IPS-18a (cell line): ENCODE results near the gene NRGN.

Experiments
- H3K27ac ChIP-seq: one replicate; pipeline ENCODE4 v1.5.1; 2013; ENCODE audit warnings: low read length
- H3K27me3 ChIP-seq: one replicate; pipeline ENCODE4 v1.6.1; 2013; ENCODE audit warnings: mild to moderate bottlenecking, low read length; ENCODE audit not compliant: control insufficient read depth, insufficient read depth
- H3K36me3 ChIP-seq: one replicate; pipeline ENCODE4 v1.6.1; 2013; ENCODE audit warnings: low read depth, low read length; ENCODE audit not compliant: control insufficient read depth
- H3K4me1 ChIP-seq: one replicate; pipeline ENCODE4 v1.6.1; 2013; ENCODE audit warnings: low read depth, low read length; ENCODE audit not compliant: control insufficient read depth
- H3K4me3 ChIP-seq: one replicate; pipeline ENCODE4 v1.5.1; 2013; ENCODE audit warnings: low read length
- H3K9ac ChIP-seq: one replicate; pipeline ENCODE4 v1.6.1; 2013; ENCODE audit warnings: mild to moderate bottlenecking, low read length, moderate library complexity
- H3K9me3 ChIP-seq: one replicate; pipeline ENCODE4 v1.6.1; 2013; ENCODE audit warnings: low read depth, low read length; ENCODE audit not compliant: control insufficient read depth

Gene NRGN

GRCh38 chr11:124742555-124742954, 2.8 kb downstream of the NRGN start:
- Histone ChIP-seq H3K27ac (no peak overlapping the region), H3K9me3 (no peaks in the 10 kb centered on the region), H3K9ac (no peak overlapping the region), H3K36me3 (no peaks in the 10 kb centered on the region), H3K4me3 (no peak overlapping the region), H3K4me1 (peaks cover 18% of the 10 kb centered on the region), H3K27me3 (peaks cover 96% of the 10 kb centered on the region)

GRCh38 chr11:124743050-124743449, 3.3 kb downstream of the NRGN start:
- Histone ChIP-seq H3K9ac (no peak overlapping the region), H3K36me3 (no peaks in the 10 kb centered on the region), H3K27me3 (peaks cover 96% of the 10 kb centered on the region), H3K4me3 (no peak overlapping the region), H3K27ac (no peak overlapping the region), H3K4me1 (peaks cover 18% of the 10 kb centered on the region), H3K9me3 (no peaks in the 10 kb centered on the region)

- peaks cover 100% of the 10 kb centered on the region for H3K27me3 ChIP-seq
- H3K27ac ChIP-seq: no peak overlapping the region
- H3K4me3 ChIP-seq: peak overlapping the region; percentile 87
- H3K36me3 ChIP-seq: no peaks in the 10 kb centered on the region
- peaks cover 15% of the 10 kb centered on the region for H3K4me1 ChIP-seq
- no peak overlapping the region for H3K9ac ChIP-seq
- H3K9me3 ChIP-seq: no peaks in the 10 kb centered on the region
Measured at GRCh38 chr11:124745270-124745834, 5.6 kb downstream of the NRGN start.

DNA sequence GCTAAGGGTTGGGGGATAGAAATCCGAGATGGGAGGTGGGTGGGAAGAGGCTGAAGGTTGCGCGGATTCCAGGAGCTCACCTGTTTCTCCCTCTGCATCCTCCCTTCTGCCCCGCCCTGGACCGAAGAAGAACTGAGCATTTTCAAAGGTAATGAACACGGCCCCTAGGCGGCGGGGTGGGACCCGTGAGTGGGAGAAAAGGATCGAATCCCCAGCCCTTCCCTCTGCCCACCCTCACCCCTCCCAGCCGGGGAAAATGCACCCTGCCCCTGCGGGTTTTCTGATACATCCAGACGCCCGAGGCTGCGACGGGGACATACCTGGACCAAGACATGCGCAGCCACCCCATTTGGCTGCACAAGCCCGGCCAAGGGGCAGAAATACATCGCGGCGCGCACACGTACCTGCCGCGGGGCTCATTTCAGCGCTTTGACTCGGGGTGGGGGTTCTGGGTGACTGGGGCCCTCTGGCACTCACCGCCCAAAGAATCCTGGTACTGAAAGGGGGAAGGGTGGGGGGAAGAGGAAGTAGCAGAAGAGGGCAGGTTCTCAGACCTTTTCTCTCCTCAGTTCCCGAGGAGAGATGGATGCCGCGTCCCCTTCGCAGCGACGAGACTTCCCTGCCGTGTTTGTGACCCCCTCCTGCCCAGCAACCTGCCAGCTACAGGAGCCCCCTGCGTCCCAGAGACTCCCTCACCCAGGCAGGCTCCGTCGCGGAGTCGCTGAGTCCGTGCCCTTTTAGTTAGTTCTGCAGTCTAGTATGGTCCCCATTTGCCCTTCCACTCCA, 6.3 kb downstream of the NRGN start:
- H3K4me3 ChIP-seq: peak overlapping the region; percentile 87
- H3K27me3 ChIP-seq: peaks cover 100% of the 10 kb centered on the region
- H3K27ac ChIP-seq: no peak overlapping the region

GRCh38 chr11:124746621-124747243, 7.0 kb downstream of the NRGN start:
- no peaks in the 10 kb centered on the region for H3K9me3 ChIP-seq
- no peak overlapping the region for H3K27ac ChIP-seq
- H3K27me3 ChIP-seq: peaks cover 100% of the 10 kb centered on the region
- H3K36me3 ChIP-seq: no peaks in the 10 kb centered on the region
- peak overlapping the region; percentile 87 for H3K4me3 ChIP-seq
- H3K4me1 ChIP-seq: peaks cover 11% of the 10 kb centered on the region
- H3K9ac ChIP-seq: no peak overlapping the region

More for the DNA sequence above, 6.3 kb downstream of the NRGN start:
- Histone ChIP-seq H3K36me3 (no peaks in the 10 kb centered on the region), H3K9ac (no peak overlapping the region), H3K4me1 (peaks cover 11% of the 10 kb centered on the region), H3K9me3 (no peaks in the 10 kb centered on the region)

DNA sequence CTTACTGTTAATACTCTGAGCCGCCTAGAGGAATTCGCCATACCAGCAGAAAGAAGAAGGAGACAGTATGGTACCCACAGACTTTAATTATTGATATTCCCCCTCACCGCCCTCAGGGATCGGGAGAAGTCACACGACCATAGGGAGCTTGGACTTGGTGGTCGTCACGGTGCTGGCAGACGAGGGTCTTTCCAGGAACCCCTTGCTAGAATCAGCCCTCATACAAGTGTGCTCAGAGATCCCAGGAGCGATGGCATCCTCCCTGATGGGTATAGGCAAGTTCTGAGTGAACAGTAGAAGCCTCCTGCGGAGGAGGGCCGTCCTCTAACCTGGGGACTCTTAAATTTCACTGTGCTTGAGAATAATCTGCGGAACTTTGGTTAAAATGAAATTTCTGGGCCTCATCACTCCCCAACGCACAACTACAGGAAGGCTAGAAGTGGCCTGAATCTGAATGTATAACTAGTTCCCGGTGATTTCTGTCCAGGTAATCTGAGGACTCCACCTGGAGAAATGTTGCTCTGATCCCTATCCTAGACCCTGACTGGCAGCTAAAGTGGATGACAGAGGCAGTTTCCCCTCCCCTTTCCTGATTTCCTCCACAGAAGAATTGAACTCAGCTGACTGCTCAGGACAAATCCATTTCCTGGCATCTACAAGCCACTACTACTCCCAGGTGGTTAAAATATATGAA, 7.8 kb downstream of the NRGN start:
- Histone ChIP-seq H3K27me3 (peaks cover 100% of the 10 kb centered on the region), H3K4me3 (peak overlapping the region; percentile 87), H3K9me3 (no peaks in the 10 kb centered on the region), H3K9ac (no peak overlapping the region), H3K36me3 (no peaks in the 10 kb centered on the region), H3K4me1 (peaks cover 13% of the 10 kb centered on the region), H3K27ac (no peak overlapping the region)

DNA sequence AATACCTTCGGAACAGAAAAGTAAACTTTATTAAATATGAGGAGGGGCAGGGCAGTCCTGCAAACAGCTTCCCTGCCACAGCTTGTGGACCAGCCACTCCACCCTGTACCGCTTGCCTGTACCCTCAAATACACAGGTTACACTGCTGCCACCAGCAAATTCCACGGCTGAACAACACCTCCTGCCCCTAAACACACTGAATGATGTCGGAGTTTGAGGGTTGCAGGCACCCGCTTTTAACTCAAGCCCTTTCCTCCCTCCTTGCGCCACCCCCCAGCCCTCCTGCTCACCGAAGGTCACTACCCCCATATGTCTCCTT, 8.3 kb downstream of the NRGN start:
- H3K4me1 ChIP-seq: peaks cover 13% of the 10 kb centered on the region
- no peaks in the 10 kb centered on the region for H3K36me3 ChIP-seq
- no peak overlapping the region for H3K27ac ChIP-seq
- peaks cover 100% of the 10 kb centered on the region for H3K27me3 ChIP-seq
- no peak overlapping the region for H3K9ac ChIP-seq
- no peak overlapping the region for H3K4me3 ChIP-seq
- no peaks in the 10 kb centered on the region for H3K9me3 ChIP-seq

- no peaks in the 10 kb centered on the region for H3K36me3 ChIP-seq
- peaks cover 100% of the 10 kb centered on the region for H3K27me3 ChIP-seq
- H3K4me1 ChIP-seq: peaks cover 13% of the 10 kb centered on the region
Measured at GRCh38 chr11:124748481-124749343, 9.0 kb downstream of the NRGN start.

DNA sequence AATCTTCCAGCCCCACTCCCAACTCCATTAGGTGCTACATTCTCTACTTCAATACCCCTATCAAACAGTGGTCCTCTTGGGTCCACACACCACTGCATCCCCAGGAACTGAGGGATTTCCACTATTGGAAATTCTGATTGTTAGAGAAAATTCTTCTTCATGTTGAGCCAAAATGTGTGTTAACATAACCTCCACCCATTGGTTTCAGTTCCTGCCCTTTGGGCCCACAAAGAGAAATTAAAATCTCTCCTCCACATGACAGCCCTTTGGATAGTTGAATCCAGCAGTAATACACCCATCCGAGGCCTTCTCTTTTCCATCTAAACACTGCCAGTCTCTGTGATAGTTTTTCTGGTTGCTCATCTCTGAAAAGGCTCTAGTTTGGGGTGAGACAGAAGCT, 10.2 kb downstream of the NRGN start:
- no peaks in the 10 kb centered on the region for H3K36me3 ChIP-seq
- H3K9ac ChIP-seq: no peak overlapping the region
- no peak overlapping the region for H3K27ac ChIP-seq
- H3K4me1 ChIP-seq: peaks cover 12% of the 10 kb centered on the region
- H3K9me3 ChIP-seq: no peaks in the 10 kb centered on the region
- peaks cover 100% of the 10 kb centered on the region for H3K27me3 ChIP-seq
- no peak overlapping the region for H3K4me3 ChIP-seq

More at GRCh38 chr11:124748481-124749343, 9.0 kb downstream of the NRGN start:
- Histone ChIP-seq H3K4me3 (no peak overlapping the region), H3K9ac (no peak overlapping the region), H3K9me3 (no peaks in the 10 kb centered on the region), H3K27ac (no peak overlapping the region)

DNA sequence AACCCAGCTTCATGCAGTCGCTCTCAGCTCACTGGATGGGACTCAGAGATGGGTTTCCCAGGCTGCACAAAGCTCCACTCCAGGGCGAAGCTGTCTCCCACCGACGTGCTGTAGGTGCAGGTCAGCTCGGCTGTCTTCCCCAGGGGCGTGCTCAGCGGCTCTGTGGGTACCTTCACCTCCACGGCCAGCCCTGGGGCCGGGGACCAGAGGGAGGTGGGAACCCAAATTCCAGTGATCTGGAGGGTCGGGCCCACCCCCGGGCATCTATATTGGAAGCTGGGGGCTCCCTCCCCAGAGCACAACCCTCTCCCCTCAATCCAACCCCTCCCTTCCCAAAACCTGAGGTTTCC, 11.6 kb downstream of the NRGN start:
- peak overlapping the region; percentile 49 for H3K4me3 ChIP-seq
- no peak overlapping the region for H3K9ac ChIP-seq
- peaks cover 100% of the 10 kb centered on the region for H3K27me3 ChIP-seq
- H3K36me3 ChIP-seq: no peaks in the 10 kb centered on the region
- no peaks in the 10 kb centered on the region for H3K9me3 ChIP-seq
- H3K27ac ChIP-seq: no peak overlapping the region
- H3K4me1 ChIP-seq: peaks cover 9% of the 10 kb centered on the region
